ENCODE data around the gene CEBPE.

GRCh38 chr14:23140371-23140770 is 21.3 kb upstream of the CEBPE start:
- no peak for TF ChIP-seq MXI1 (conservative IDR thresholded peaks at IDR 0.05; ENCODE audit: poor library complexity, severe bottlenecking)
- no peak for TF ChIP-seq CTCF (IDR thresholded peaks at IDR 0.05; ENCODE audit: poor library complexity, severe bottlenecking)
- TF ChIP-seq POLR2AphosphoS5 (IDR thresholded peaks at IDR 0.05) = no peak
- no peak for TF ChIP-seq EZH2 (IDR thresholded peaks at IDR 0.05; ENCODE audit: borderline replicate concordance, insufficient read depth, low read length, poor library complexity, severe bottlenecking)
- TF ChIP-seq EP300 (conservative IDR thresholded peaks at IDR 0.05; ENCODE audit: poor library complexity, severe bottlenecking) = no peak
- TF ChIP-seq TAF1 (IDR thresholded peaks at IDR 0.05; ENCODE audit: low read depth) = no peak
